HepG2 (cell line): ENCODE results near the gene C12orf43. TPM values are rescaled to one million over a fixed set of nuclear protein-coding genes. Genes with fewer than 3 reads are reported as not detected.
A peak's percentile ranks its signal among the peaks of the same experiment; 100 is the strongest.

Experiments
- DNMT1 ChIP-seq: sonication (generic); formaldehyde crosslinking; IDR thresholded peaks from 2 replicates; pipeline ENCODE4 v1.5.1; 2020; ENCODE audit warnings: mild to moderate bottlenecking, missing genetic modification reagents
- FOXJ3 ChIP-seq: sonication (generic); formaldehyde crosslinking; IDR thresholded peaks from 2 replicates; pipeline ENCODE4 v1.4.0; 2020; ENCODE audit warnings: missing genetic modification reagents, mild to moderate bottlenecking, borderline replicate concordance
- PRDM15 ChIP-seq: sonication (generic); formaldehyde crosslinking; IDR thresholded peaks from 2 replicates; pipeline ENCODE4 v1.4.0; 2020; ENCODE audit warnings: missing genetic modification reagents
- SOX5 ChIP-seq: IDR thresholded peaks from 2 replicates; pipeline ENCODE4 v1.6.1; 2016; ENCODE audit warnings: borderline replicate concordance
- SRY ChIP-seq: sonication (generic); formaldehyde crosslinking; IDR thresholded peaks from 2 replicates; pipeline ENCODE4 v1.8.0; 2022; ENCODE audit warnings: mild to moderate bottlenecking, missing genetic modification reagents
- YEATS2 ChIP-seq: sonication (generic); formaldehyde crosslinking; IDR thresholded peaks from 2 replicates; pipeline ENCODE4 v1.4.0; 2020; ENCODE audit warnings: missing genetic modification reagents, borderline replicate concordance
- ZNF281 ChIP-seq: sonication (generic); formaldehyde crosslinking; IDR thresholded peaks from 2 replicates; pipeline ENCODE4 v1.4.0; 2020; ENCODE audit warnings: missing genetic modification reagents, borderline replicate concordance
- ZNF577 ChIP-seq: sonication (generic); formaldehyde crosslinking; IDR thresholded peaks from 2 replicates; pipeline ENCODE4 v1.4.0; 2020; ENCODE audit warnings: mild to moderate bottlenecking, low read depth, missing genetic modification reagents, borderline replicate concordance
- polyA plus RNA-seq, 8 experiments: library from polyadenylated mRNA; depleted of rRNA in 3 of 8; stranded (reverse) in 7 of 8; unstranded in 1 of 8; fragments of >200 nt; fragmentation: Illumina TruSeq in 4 of 8; extraction: Trizol in 4 of 8; gene quantifications; 2 replicates each; pipeline versions ENCODE4 v1.2.1 to v1.2.3, GENCODE V29; 2011 to 2016; ENCODE audit warnings: low read depth in 4 of 8, missing spikeins in 1 of 8, mixed read lengths in 1 of 8; ENCODE audit not compliant: insufficient read depth in 1 of 8
- total RNA-seq, 5 experiments: library from RNA; depleted of rRNA; stranded (reverse); fragments of >200 nt; fragmentation: Illumina TruSeq; extraction: Trizol; gene quantifications; 2 replicates each; pipeline ENCODE4 v1.2.3, GENCODE V29; 2016; ENCODE audit warnings: low read depth in 1 of 5
- TF ChIP-seq, protein P1 (sequence below): sonication (generic); formaldehyde crosslinking; IDR thresholded peaks from 2 replicates; pipeline ENCODE4 v1.5.1; 2020; ENCODE audit warnings: mild to moderate bottlenecking, missing genetic modification reagents, moderate library complexity

The C12orf43 gene
- total and polyA plus RNA-seq, 2 of the 13 experiments (the other 11 are each of a cell fraction or from before 2014, with no cell fraction given) = 7.9 to 11.1 TPM

DNA sequence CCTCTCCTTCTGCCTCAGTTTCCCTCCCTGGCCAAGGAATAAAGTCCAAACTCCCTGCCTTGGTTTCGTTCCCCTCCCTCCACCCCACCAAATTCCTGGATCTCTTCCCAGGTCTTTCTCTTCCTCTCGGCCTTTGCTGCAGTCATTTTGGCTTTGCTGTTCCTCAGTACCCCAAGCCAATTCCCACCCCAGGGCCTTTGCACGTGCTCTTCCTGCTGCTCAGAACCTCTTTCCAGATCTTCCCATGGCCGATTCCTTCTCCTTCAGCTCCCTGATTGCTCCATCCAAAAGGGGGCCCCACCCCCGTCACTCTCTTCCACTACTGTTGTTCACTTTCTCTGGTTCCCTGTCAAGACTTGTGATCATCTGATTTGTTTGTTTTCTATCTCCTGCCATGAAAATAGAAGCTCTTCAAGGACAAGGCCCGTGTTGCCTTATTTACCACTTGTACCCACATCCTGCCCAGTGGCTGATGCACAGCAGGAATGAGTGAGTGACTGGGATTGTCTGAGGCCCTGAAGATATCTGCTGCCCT lies 34.8 kb downstream of the C12orf43 start (continued):
- TF ChIP-seq PRDM15 (CRISPR knock-in tag) = no peak
- 0 out of 2 replicates have a peak, but pooled peaks have one; percentile 30 for TF ChIP-seq FOXJ3 (CRISPR knock-in tag)
- TF ChIP-seq YEATS2 (CRISPR knock-in tag) = peak; percentile 50; the same call in 1 of the 2 replicates
- TF ChIP-seq, protein P1, sequence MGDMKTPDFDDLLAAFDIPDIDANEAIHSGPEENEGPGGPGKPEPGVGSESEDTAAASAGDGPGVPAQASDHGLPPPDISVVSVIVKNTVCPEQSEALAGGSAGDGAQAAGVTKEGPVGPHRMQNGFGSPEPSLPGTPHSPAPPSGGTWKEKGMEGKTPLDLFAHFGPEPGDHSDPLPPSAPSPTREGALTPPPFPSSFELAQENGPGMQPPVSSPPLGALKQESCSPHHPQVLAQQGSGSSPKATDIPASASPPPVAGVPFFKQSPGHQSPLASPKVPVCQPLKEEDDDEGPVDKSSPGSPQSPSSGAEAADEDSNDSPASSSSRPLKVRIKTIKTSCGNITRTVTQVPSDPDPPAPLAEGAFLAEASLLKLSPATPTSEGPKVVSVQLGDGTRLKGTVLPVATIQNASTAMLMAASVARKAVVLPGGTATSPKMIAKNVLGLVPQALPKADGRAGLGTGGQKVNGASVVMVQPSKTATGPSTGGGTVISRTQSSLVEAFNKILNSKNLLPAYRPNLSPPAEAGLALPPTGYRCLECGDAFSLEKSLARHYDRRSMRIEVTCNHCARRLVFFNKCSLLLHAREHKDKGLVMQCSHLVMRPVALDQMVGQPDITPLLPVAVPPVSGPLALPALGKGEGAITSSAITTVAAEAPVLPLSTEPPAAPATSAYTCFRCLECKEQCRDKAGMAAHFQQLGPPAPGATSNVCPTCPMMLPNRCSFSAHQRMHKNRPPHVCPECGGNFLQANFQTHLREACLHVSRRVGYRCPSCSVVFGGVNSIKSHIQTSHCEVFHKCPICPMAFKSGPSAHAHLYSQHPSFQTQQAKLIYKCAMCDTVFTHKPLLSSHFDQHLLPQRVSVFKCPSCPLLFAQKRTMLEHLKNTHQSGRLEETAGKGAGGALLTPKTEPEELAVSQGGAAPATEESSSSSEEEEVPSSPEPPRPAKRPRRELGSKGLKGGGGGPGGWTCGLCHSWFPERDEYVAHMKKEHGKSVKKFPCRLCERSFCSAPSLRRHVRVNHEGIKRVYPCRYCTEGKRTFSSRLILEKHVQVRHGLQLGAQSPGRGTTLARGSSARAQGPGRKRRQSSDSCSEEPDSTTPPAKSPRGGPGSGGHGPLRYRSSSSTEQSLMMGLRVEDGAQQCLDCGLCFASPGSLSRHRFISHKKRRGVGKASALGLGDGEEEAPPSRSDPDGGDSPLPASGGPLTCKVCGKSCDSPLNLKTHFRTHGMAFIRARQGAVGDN = peak; percentile 43
- TF ChIP-seq ZNF281 = peak; percentile 69; the same call in 1 of the 2 replicates
- no peak for TF ChIP-seq DNMT1 (CRISPR knock-in tag)
- TF ChIP-seq ZNF577 (CRISPR knock-in tag) = no peak
- peak; percentile 73; the same call in 1 of the 2 replicates for TF ChIP-seq SOX5
- no peak for TF ChIP-seq SRY
